HG02623 (cell line): ENCODE data around the gene CCDC92B.

ENCODE experiments used
- ATAC-seq: cut with Tn5 transposase; IDR thresholded peaks from one replicate; pipeline ENCODE4 v1.9.1; 2021; ENCODE audit warnings: moderate library complexity; ENCODE audit not compliant: unreplicated experiment

The CCDC92B gene

DNA sequence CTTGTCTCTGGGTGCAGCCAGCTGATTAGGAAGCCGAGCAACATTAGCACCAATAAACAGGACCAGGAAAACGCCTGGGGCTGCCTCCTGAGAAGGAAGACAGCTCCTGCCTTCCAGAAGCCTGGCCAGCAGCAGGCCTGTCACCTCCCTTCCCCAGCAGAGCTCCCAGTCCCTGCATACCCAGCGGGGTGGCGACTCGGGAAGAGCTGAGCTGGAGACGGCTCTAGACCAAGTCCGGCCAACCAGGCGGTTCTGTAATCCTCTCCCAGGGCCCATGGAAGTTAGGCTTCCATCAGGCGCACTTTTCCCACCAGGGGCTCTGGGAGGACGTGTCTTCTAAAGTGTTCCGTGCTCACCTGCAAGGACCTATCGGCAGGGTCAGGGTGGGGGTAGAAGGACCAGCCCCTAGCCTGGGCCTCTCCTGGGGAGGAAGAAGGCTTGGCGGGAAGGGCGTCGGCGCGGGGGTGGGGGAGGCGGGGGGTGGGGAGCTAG, 25.9 kb downstream of the CCDC92B start:
- ATAC-seq, result no peak

DNA sequence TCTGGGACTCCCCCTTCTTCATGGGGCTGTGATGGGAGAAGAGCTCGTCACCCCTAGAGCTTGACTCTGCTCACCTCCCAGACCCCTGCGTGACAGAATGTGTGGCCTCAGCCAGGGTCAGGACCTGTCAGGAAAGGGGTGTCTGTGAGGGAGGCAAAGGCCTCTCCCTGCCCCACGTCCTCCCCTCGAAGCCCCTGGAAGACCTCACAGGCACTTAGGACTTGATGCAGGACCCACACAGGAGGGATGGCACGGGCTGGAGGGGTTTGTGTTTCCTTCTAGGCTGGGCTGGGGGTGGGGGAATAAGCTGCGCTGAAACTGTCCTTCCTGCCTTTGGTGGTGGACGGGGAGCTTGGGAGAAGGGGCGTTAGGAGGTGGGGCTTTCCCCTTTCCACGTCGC, 26.8 kb downstream of the CCDC92B start:
- no peak for ATAC-seq

DNA sequence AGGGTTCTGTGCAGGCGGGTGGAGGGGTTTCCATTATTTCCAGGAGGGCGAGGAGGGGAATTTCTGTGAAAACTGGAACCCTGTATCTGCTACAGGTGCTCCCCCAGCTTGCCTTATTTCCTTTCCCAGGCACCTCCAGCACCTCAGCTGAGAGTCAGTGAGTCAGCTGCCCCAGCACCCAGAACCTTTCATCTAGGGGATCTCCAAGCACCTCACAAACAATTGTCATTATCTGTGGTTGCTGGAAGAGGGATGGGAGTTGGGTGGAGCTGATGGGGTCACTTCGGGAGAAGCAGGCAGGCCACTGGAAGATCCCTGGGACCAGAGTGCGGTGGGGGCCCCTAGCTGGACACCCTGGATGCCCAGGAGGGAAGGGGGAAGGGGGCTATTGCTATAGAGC, 27.8 kb downstream of the CCDC92B start:
- no peak for ATAC-seq

DNA sequence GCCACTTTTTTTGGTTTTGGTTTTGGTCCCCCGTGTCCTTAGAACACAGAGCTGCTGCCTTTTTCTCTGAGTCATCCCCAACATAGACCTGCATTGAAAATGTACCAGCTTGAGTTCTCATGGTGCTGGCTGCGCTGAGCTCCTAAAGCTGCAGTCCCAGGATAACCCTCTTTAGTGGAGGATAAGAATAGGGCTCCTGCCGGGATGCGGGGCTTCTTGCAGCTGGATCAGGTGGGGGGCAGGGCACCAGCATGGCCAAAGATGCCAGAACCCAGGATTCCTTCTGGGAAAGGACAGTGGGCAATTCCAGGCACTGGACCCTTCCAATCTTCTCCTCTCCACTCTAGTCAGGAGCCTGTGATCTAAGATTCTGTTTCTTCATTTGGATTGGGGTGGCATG, 29.6 kb downstream of the CCDC92B start:
- ATAC-seq, result no peak

DNA sequence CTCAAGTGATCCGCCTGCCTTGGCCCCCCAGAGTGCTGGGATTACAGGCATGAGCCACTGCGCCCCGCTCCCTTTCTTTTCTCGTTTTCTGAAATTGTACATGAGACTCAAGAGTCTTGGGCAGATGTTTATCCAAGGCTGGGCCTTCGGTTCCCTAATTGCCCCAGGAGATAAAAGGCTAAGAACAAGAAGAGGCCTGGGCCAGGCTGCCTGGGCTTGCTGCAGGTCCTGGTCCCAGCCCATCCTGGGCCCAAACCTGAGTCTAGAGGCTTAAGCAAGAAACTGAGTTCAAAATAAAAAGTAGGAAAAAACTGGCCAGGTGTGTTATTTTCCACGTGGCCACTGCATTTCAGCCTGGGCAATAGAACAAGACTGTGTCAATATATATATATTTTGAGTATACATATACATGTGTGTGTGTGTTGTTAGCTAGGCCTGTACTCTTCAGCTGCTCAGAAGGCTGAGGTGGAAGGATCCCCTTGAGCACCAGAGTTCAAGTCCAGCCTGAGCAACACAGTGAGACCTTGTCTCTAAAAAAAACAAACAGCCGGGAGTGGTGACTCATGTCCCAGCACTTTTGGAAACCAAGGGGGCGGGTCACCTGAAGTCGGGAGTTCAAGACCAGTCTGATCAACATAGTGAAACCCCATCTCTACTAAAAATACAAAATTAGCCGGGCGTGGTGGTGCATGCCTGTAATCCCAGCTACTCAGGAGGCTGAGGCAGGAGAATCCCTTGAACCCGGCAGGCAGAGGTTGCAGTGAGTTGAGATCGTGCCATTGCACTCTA, 31.1 kb downstream of the CCDC92B start:
- no peak for ATAC-seq

DNA sequence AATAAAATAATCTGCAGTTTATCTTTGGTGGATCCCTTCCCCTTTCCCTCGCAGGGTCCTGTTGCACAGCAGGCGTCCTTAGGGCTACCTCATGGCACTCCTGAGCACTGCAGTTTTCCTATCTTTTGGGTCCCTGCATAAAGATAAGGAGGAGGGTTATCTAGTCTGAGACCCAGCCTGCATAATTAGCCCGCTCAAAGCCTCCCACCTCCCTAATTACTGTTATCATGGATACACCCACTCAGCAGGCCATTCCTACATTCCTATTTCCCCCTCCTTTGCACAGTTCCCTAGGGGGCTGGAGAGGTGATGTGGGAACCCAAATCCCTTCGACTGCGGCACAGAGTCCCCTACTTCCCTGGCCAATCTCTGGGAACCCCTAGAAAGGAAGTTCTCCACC, 32.8 kb downstream of the CCDC92B start:
- no peak for ATAC-seq

DNA sequence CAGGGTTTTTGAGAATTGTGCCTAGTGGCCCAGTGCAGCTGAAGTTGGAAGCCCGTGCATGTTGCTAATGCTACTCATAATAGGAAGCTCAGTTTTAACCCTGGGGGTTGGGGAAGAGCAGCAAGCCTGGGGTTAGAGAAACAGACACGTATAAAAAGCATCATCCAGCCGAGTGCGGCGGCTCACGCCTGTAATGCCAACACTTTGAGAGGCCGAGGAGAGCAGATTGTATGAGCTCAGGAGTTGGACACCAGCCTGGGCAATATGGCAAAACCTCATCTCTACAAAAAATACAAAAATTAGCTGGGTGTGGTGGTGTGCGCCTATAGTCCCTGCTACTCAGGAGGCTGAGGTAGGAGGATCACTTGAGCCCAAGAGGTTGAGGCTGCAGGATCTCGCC, 35.6 kb downstream of the CCDC92B start:
- no peak for ATAC-seq

DNA sequence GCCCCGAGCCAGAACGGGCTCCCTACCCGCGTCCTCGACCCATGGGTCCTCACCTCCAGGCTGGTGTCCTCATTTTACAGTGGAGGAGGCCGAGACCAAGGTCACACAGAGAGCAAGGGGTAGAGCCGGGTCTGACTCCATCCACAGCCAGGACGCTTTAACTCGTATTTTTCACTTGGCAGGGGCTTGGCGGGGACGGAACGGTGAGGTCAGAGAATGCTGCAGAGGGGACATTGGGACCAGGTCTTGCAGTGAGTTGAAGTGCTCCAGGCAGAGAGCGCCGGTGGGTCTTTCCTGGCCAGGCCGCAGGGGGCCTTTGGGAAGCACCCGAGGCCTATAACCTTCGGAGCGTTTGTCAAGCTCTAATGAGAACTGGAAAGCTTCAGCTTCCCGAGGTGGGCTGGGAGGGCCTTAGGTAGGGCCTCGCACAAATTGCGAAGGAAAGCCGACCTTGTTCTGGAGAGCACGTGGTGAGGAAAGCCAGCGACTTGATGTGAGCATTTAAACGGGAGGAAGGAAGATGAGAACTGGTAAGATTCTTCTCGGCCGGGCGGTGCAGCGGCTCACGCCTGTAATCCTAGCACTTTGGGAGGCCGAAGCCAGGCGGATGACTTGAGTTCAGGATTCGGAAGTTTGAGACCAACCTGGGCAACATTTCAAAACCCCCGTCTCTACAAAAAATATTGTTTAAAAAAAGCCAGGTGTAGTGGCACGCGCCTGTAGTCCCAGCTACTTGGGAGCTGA, 37.0 kb downstream of the CCDC92B start:
- no peak for ATAC-seq

DNA sequence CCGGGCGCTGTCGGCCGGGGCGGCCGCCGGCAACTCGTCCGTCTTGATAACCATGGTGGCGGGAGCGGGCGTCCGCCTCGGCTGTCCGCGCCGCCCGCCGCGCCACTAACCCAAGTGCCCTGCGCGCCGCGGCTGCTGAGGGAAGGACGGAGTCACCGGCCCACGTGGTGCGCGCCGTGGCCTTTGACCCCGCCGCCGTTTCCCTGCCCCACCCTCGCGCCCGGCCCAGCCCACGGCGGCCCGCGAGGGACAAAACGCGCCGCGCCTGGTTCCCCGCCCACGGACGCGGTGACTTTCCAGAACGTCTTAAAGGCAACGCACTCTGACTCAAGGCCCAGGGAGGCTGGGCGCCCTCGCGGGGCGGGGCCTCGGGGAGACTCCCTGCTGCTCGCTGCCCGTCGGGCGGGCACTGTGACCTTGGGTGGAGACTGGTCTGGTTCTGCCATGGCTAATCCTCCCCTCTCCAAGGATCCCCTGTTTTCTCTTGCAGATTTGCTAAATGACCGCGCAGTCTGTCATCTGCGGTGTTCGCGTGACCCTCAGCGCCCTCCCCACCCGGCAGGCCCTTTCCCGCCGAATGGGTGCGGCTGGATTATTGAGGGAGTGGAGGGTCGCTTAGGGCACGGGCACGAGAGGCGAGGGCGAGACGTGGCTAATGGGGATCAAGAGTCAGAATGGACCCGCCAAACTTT, 37.7 kb downstream of the CCDC92B start, which contains the start of gene CLUH:
CLUH (minus strand) TSS at position 157 of the 692 bp plus-strand sequence; CDS start at position 54, 103 bp downstream.
- ATAC-seq, result peak; percentile 68

DNA sequence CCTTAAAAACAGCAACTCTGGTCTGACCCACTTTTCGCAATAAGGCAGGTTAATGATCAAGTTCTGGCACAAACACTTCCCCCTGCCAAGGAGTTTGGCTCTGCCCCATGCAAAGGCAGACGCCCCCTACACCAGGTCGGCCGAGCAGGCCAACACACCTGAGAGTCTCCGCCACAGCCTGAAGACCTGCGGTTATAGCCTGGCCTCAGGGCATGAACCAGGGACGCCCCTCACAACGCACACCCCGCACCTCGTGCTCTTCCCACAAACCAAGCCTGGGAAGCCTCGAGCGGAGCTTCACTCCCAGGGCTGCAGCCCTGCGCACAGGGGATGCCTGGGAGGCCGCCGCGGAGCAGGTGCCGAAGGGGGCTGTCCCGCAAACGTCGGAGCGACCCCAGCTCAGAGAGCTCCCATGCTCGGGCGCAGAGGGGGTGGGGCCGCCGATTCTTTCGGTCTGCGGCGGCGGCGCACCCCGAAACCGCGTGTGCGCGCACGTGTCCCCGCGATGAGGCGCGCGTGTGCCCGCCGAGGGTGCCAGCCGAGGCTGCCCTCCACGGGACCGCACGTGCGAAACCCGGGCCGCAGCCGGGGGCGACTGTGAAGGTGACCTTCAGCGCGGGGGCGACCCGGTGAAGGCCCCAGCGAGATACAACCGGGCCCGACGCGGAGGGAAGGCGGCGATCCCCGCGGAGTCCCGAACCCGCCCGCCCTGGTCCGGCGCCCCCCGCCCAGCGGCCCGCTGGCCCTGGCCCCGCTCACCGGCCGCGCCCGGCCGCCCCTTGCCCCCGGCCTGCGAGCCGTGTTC, 38.4 kb downstream of the CCDC92B start:
- peak; percentile 24 for ATAC-seq

DNA sequence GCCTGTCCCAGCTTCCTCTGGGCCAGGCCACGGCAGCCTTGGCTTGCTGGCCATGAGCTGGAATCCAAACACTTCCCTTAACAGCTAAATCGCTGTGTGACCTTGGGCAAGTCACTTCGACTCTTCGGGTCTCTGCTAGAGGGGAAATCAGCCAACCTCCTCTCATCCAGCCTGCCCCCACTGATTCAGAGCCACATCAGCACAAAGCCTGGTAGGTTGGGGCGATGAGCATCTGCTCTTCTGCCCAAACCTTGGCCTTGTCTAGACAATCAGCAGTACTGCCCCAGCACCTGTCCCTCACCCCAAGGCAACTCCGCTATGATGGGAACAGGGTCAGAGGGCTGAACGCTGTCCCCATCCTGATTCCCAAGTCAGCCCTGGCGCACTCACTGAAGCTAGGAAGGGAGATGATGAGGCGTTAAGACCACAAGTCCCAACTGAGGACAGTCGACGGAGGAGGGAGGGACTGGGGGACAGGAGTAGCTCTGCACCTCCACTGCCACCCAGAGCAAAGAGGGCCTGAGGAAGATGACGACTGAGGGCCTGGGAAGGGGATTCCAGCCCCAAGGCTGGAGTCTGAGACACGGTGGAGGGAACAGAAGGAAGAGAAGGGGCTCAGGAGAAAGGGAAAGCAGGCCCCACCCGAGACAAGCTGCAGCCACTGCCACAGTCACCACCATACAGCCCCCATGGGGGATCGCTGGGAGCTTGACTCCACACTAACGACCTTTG, 39.2 kb downstream of the CCDC92B start:
- ATAC-seq, result no peak

DNA sequence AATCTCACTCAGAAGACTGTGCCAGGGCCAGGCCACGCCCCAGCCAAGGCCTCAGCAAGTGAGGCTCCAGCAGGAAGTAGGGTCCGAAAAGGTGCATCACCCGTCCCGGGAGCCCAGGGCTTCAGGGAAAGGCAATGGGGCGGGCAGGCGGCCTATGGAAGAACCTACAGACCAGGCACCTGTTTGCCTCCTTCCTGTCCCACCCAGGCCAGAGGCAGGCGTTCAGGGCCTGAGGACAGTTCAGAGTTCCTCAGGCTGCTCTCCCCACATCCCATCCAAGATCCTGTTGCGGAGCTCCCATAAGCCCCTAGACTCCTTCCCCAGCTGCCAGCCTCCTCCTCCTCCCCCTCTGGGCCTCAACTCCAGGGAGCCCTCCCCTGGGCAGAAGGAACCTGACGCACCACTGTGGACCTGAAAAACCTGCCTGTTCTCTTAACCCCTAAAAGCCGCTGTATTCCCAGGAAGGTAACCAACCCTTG, 40.2 kb downstream of the CCDC92B start:
- ATAC-seq, result no peak

DNA sequence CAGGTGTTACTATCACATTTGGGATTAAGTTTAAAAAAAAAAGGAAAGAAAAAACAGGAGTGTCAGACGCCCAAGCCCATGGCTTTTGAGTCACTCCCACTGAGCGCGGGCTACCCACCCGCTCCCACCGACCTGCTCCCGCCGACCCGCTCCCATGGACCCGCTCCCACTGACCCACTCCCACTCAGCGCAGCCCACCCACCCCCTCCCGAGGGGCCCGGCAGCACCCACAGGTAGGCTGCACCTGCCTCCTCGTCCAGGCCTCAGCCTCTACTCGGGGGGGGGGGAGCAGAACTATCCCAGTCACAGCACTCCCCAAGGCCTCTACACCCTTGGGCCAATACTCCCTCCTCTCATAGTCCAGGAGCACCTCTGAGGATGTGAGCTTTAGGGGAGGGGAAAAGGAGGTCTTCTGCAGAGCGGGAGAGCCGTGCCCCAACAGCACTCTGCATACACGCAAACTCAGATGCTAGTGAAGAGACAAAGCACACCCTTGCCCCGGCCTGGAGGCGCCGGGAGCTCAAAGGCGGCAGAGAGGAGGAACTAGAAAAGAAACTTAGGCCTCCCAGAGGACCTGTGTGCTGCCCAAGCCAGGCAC, 40.8 kb downstream of the CCDC92B start:
- ATAC-seq, result no peak

DNA sequence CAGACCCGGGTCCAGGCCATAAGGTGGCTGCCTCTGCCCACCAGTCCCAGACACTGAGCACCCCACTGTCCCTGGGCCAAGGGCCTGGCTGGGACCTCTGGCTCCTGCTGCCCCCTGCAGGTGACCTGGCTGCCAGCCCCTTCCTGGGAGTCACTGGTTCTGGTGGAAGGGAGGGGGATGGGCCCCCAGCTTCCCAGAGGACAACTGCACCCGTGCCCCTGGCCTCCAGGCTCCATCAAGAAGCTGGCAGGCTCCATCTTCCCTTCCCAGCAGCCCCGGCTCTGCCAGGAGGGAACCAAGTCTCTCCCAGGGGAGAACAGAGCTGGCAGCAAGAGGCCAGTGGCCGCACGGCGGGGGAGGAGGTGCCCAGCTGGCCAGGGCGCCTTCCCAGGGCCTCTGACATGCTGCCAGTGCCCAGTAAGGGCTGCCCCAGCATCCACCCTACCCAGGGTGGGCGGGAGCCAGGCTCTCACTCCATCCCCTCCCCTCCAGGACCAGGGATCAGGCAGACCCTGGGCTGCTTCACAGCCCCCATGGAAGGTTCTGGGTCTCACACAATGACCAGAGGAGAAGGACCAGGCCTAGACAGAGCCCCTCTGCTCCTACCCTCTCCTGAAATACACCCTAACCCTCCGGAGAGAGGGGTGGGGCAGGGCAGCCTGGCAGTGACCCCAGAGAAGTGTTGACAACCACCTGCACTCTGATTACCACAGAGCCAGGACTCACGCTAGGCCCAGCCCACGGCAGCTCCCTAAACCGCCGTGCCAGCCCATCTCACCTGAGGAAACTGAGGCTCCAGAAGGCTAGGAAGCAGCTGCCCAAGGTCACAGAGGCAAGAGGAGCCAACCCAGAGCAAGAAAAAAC, 41.5 kb downstream of the CCDC92B start:
- ATAC-seq, result no peak

DNA sequence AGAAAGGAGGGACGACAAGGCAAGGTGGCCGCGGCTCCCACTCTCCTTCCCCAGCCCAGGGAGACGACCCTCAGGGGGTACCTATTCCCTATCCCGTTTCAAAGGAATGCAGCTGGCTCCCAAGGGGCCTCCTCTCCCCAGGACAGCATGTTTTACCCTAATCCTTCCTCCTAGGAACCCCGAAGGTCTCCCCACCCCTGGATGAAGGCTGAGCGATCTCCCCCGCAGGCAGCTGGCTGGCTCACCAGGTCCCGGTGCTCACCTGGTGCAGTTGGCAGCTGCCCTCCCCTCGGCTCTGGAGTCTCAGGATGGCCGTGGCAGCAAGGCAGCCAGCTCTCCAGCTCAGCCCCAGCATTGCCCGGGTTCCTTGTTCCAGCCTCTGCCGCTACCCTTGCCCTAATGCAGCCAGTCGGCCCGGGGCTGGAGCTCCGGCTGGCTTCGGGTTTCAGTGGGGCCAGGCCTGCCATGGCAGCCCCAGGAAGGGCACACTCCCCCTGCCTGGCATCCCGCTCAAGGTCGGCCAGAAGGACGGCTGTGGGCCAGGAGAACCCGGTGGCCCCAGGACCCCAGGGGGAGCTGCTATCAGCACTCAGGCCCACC, 42.4 kb downstream of the CCDC92B start:
- ATAC-seq, result no peak

DNA sequence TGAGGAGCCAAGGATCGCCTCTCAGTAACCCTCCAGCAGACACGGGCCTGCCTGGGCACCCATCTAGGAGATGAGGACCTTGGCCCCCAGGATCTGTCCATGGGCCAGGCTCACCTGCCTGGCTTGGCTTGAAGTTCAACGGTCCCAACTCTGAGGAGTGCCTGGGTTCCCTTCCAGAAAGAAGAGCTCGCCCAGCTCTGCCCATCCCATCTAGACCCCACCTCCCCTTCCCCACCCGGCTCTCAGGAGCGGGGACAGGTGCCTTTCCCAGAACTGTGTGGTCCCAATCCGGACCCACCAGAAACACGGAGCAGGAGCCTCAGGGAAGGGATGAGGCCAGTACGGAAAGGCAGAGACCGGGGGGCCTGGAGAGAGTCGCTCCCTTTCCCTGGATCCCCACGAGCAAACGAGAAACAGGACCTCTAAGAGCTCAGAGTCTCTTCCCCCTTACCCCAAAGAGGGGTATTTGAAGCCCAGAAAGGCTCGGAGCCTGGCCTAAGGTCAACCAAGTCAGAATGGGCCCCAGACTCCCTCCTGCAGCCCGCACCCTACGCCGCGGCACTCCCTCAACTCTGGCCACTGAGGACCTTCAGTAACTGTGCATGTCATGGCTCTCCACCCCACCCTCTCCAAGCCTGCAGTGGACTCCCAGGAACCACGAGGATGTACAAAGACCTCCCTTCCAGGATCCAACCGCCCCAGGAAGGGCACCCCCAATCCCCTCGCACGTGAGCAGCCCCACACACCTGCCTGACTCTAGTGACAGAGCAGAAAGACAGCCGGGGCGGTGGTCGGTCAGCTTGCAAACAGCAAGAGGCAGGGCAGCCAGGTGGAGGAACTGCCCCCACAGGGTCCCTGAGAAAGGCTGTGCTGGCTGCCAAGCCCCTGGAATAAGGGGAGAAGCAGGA, 43.3 kb downstream of the CCDC92B start:
- ATAC-seq, result no peak

DNA sequence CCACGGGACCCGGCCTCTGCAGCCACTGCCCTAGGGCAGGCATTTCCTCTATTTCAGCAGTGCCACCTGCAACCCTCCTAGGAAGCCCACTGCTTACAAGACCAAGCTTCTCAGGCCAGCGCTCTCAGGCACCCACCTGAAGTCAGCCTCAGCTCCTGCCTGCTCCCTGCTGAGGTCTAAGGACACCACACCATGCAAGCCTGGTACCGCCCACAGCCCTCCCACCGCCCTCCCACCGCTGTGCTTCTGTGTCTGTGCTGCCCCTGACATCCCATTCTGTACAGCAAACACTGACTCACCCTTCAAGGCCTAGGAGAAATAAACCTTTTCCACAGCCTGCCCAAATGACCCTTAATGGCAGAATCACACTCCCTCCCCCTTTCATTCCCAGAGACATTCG, 44.2 kb downstream of the CCDC92B start:
- no peak for ATAC-seq
